Stimulated activated CD8-positive, alpha-beta memory T cell treated with anti-CD3 and anti-CD28 coated beads, Interleukin-15, amount 100 ng/mL, for 1 hour (primary cell): Measurements from ENCODE around the gene ADAMTS17.
A peak's percentile ranks its signal among the peaks of the same experiment; 100 is the strongest.
"Not testable (repeated sequence)": the region's sequence is repeated elsewhere in the genome, so short reads cannot be mapped to it uniquely, and the experiment has no call there.

Experiments
- DNase-seq: peaks from one replicate; pipeline ENCODE4 v3.0.0-alpha.2; 2020; ENCODE audit warnings: low read depth

The ADAMTS17 gene

GRCh38 chr15:99955181-99955525, 386.6 kb downstream of the ADAMTS17 start:
- DNase-seq: no peak

DNA sequence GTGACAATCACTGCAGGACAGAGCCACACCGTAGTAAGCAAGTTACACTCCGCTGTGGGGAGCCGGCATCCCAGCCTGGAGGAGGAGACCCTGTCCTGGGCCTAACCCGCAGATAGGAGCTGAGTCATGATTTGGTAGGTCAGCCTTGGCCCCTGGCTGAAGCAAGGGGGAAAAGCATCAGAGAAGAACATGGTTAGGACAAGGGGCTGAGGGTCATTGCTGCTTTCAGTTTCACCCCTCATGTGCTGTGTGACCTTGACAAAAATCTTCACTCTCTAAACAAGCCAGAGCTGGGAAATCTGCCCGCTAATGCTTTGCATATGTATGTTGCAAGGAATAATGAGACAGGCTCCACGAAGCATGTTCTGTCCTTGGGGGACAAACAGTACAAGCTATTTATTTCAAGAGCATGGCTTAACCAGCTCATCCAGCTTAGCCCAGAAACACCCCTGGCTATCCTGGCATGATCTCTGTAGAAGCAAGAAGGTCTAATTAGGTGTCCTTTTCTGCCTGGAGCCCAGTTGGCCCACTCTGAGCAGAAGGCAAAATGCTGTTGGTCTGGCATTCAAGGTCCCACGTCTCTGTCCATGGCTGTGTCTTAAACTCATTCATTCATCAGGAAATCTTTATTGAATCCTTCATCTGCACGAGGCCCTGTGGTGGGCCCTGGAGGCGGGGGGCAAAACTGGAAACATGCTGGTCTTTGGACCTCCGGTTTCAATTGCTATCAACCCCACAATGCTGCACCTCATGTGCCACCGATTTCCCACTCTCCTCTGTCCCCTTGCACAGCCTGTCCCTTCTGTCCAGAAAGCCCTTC, 387.2 kb downstream of the ADAMTS17 start:
- DNase-seq: no peak

DNA sequence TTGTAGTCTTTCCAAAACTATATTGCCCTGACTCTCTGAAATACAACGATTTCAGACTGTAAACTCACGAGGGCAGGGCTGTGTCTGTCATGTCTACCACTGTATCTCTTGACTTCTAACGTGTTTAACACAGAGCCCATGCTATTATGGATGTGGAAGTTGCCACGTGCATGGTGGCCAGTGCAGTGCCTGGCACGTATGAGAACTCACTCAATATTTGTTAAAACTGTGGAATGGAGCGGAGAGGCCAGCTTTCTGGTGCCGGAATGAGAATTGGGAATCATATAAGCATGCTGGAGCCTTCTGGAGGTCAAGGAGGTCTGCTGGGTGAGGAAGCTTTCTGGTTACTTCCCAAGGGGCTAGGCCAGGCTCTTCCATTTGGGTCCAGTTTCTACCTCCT, 387.9 kb downstream of the ADAMTS17 start:
- no peak for DNase-seq

DNA sequence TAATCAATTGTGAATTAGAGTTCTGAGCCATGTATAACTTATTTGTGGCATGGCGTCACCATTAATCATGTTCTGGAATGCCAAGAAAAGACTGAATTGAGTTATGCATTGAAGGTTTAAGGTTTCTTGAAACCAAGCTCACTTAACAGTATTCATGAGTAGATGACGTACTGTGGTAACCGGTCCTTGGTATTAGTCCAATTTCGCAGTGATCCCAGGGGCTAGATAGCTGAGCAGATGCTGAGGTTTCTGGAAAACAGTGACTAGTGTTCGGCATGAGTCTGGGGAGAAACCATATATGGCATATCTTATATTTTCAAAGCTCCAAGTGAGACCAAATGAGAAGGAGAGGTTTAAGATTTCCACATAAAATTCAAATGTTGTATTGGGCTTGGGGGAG, 390.3 kb downstream of the ADAMTS17 start:
- no peak for DNase-seq

- no peak for DNase-seq
Observed at GRCh38 chr15:99944131-99944530, 397.6 kb downstream of the ADAMTS17 start.

- no peak for DNase-seq
Observed at GRCh38 chr15:99943466-99943865, 398.3 kb downstream of the ADAMTS17 start.

- no peak for DNase-seq
Observed at GRCh38 chr15:99932676-99933402, 408.9 kb downstream of the ADAMTS17 start.

- DNase-seq: no peak
Observed at GRCh38 chr15:99931703-99932603, 409.8 kb downstream of the ADAMTS17 start.

DNA sequence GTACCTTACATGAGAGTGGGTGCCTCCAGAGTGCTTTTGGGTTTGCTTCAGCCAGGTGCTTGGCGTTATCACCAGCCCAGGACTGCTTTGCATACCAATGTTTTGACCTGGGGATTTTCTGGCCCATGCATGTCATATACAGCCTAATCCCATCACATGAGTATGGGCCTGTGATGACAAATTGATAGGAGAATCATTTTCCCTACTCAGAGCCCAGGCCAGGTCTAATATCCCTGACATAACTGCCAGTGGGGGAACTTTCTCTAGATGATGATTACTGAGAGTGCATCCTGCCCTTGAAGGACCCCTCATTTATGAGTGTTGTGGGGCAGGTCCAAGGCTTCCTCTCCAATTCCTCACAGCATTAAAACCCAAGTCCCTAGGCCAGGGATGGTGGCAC, 411.1 kb downstream of the ADAMTS17 start:
- DNase-seq: no peak

- DNase-seq: no peak
Observed at GRCh38 chr15:99929266-99929665, 412.5 kb downstream of the ADAMTS17 start.

DNA sequence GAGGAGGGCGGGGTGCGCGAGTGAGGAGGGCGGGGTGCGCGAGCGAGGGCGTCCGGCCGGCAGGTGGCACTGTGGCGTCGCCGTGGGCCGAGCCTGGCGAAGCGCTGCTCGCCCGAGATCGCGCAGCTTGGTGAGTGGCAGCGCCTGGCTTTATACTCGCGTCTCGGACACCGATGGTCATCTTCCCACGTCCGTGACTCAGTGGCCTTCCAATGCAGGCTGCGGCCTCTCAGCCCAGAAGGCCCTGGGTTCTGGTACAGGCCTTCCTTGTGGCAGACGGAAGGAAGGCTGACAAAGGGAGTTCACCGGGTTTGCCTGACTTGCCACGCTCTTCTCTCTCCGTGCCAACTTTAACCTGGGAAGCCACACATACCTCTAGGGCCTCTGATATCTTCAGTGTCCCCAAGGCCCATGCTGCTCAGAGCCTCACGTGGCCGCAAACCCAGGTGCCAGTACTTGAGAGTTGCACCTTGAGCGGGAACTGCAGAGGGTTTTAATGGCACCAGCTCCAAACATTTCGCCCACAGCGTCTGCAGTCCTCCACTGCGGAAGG, 413.3 kb downstream of the ADAMTS17 start:
- peak; percentile 83 for DNase-seq

DNA sequence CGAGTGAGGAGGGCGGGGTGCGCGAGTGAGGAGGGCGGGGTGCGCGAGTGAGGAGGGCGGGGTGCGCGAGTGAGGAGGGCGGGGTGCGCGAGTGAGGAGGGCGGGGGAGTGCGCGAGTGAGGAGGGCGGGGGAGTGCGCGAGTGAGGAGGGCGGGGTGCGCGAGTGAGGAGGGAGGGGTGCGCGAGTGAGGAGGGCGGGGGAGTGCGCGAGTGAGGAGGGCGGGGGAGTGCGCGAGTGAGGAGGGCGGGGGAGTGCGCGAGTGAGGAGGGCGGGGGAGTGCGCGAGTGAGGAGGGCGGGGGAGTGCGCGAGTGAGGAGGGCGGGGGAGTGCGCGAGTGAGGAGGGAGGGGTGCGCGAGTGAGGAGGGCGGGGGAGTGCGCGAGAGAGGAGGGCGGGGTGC, 415.2 kb downstream of the ADAMTS17 start:
- not testable (repeated sequence) for DNase-seq

DNA sequence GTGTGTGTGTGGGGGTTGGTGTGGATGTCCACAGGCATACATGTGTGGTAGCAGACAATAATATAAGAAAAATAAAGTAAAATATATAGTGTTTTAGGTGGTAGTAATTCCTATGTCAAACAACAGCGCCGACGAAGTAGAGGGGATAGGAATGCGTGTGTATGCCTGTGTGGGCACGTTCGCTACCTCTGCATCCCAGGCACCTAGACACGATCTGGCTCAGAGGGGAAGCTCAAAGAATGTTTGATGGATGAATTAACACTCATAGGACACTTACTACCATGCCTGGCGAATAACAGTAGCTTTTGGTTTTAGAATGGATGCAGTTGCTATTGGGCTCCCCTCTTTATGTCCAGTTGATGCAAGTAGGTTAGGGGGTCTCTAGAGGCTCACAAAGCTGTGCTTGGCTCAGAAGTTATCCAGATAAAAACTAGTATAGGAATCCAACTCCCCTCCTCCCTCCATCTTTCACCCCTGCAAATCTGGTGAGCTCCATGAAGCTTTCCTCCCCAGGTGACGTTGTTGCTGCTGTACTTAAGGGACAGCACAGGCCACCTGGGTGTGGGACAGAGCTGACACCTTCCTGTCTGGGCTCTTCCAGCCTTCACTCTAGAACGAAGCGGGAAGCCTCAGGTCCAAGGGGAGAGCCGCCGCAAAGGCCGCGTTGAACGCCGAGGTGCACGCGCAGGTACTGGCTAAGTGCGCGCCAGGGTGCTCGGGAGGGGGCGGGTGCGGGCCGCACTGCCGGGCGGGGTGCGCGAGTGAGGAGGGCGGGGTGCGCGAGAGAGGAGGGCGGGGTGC, 415.9 kb downstream of the ADAMTS17 start:
- DNase-seq: peak; percentile 41

DNA sequence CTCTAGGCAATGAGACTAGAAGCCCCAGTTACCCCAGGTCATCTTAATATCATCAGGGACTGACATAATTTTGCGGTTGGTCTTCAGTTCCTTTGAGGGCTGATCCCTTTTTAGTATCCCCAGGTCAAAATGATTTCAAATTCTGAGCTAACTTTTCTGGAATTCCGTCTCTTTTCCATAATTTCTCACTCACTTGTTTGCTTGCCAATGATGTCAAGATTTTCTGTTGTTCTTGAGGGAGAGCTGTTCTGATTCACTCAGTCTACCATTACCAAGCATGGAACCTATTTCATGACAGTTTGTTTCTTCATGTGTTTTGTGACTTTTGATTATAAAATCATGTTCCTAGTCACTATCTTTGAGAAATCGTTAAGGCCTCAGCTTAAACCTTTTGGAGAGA, 418.1 kb downstream of the ADAMTS17 start:
- DNase-seq: no peak
